ENCODE results near the gene APBA2. TPM values are rescaled to one million over a fixed set of nuclear protein-coding genes. Genes with fewer than 3 reads are reported as not detected.

The APBA2 gene
- total RNA-seq, 4 donors from 2014 or later: 1.6 to 8.2 (median 2.5) TPM

GRCh38 chr15:28984421-28985315 is 98.9 kb downstream of the APBA2 start:
- Histone ChIP-seq H3K27ac (no peak overlapping the region), H3K27me3 (no peaks in the 10 kb centered on the region), H3K36me3 (no peaks in the 10 kb centered on the region), H3K4me3 (no peak overlapping the region), H3K4me1 (no peaks in the 10 kb centered on the region), H3K9me3 (no peaks in the 10 kb centered on the region)
- DNase-seq: no peak
- in situ Hi-C loops (cut with MboI; ENCODE audit: low pct_ligation_motif_present in 1 of 4, low pct_unique_long_range_greater_than_20kb in 1 of 4, low sequenced_read_pairs in 3 of 4): no loop called here
- intact Hi-C loops (cut with DNase I; ENCODE audit: low total_unique reads): no loop called here
- WGBS, 2 donors (ENCODE audit: low coverage in 1 of 2): 58% methylated on average over 8 of the region's 10 CpGs; no CpG with 5 or more reads in 1 of the 2 donors
- TF ChIP-seq POLR2A (IDR thresholded peaks at IDR 0.05): no peak
- no peak for TF ChIP-seq POLR2AphosphoS5 (IDR thresholded peaks at IDR 0.05)
- TF ChIP-seq, protein P1, sequence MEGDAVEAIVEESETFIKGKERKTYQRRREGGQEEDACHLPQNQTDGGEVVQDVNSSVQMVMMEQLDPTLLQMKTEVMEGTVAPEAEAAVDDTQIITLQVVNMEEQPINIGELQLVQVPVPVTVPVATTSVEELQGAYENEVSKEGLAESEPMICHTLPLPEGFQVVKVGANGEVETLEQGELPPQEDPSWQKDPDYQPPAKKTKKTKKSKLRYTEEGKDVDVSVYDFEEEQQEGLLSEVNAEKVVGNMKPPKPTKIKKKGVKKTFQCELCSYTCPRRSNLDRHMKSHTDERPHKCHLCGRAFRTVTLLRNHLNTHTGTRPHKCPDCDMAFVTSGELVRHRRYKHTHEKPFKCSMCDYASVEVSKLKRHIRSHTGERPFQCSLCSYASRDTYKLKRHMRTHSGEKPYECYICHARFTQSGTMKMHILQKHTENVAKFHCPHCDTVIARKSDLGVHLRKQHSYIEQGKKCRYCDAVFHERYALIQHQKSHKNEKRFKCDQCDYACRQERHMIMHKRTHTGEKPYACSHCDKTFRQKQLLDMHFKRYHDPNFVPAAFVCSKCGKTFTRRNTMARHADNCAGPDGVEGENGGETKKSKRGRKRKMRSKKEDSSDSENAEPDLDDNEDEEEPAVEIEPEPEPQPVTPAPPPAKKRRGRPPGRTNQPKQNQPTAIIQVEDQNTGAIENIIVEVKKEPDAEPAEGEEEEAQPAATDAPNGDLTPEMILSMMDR (IDR thresholded peaks at IDR 0.05): no peak
- TF ChIP-seq EP300 (IDR thresholded peaks at IDR 0.05; ENCODE audit: low read depth): no peak

DNA sequence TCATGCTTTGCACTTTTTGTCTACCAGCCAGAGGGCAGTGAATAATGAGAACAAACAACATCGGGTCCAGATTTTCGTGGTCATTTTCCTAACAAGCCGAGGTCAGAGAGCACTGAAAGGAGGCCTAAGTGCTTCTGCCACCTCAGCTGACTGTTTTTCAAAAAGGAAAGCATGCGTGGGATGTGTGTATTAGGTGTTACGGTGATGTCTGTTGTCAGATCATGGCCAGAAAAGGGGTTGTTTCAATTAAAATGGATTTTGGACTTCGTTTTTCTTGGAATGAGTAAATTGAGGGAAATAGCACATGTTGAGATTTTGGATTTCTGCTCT is 99.5 kb downstream of the APBA2 start:
- H3K36me3 ChIP-seq: no peaks in the 10 kb centered on the region
- TF ChIP-seq, protein P1 (IDR thresholded peaks at IDR 0.05): no peak
- TF ChIP-seq POLR2AphosphoS5 (IDR thresholded peaks at IDR 0.05): no peak
- no peak for TF ChIP-seq POLR2A (IDR thresholded peaks at IDR 0.05)
- TF ChIP-seq EP300 (IDR thresholded peaks at IDR 0.05; ENCODE audit: low read depth): no peak
- H3K9me3 ChIP-seq: no peaks in the 10 kb centered on the region
- 51 to 58% methylated on average over 2 to 6 of the region's 6 CpGs for WGBS, 2 donors (ENCODE audit: low coverage in 1 of 2)
- DNase-seq: no peak
- in situ Hi-C loops (cut with MboI; ENCODE audit: low pct_ligation_motif_present in 1 of 4, low pct_unique_long_range_greater_than_20kb in 1 of 4, low sequenced_read_pairs in 3 of 4) (no loop called here), intact Hi-C loops (cut with DNase I; ENCODE audit: low total_unique reads) (no loop called here)
- no peak overlapping the region for H3K4me3 ChIP-seq
- H3K27me3 ChIP-seq: no peaks in the 10 kb centered on the region
- H3K27ac ChIP-seq: no peak overlapping the region
- no peaks in the 10 kb centered on the region for H3K4me1 ChIP-seq

DNA sequence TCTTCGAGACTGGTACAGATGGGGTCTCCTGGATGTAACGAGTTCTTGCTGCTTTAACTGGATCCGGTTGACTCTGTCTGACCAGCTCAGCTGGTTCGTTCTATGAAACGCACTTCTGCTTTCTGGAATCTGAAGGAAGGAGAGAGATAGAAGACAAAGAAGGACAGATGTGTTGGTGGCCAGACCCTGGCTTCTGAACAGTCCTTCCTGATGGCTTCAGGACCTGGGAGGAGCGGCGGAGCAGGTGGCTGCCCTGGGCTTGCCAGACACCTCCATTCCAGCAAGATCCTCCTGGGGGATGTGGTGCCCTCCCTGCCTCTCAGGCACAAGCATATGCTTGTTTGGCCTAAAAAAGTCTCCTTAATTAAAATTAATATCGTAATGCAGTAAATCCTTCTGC is 99.9 kb downstream of the APBA2 start:
- Histone ChIP-seq H3K4me1 (no peaks in the 10 kb centered on the region), H3K9me3 (no peaks in the 10 kb centered on the region), H3K27ac (no peak overlapping the region), H3K27me3 (no peaks in the 10 kb centered on the region), H3K4me3 (no peak overlapping the region), H3K36me3 (no peaks in the 10 kb centered on the region)
- in situ Hi-C loops (cut with MboI; ENCODE audit: low pct_ligation_motif_present in 1 of 4, low pct_unique_long_range_greater_than_20kb in 1 of 4, low sequenced_read_pairs in 3 of 4): no loop called here
- no peak for DNase-seq
- 91 to 100% methylated on average over 1 to 8 of the region's 8 CpGs for WGBS, 2 donors (ENCODE audit: low coverage in 1 of 2)
- TF ChIP-seq POLR2AphosphoS5 (IDR thresholded peaks at IDR 0.05) (no peak), POLR2A (IDR thresholded peaks at IDR 0.05) (no peak), EP300 (IDR thresholded peaks at IDR 0.05; ENCODE audit: low read depth) (no peak)
- TF ChIP-seq, protein P1 (IDR thresholded peaks at IDR 0.05): no peak
- intact Hi-C loops (cut with DNase I; ENCODE audit: low total_unique reads): no loop called here

GRCh38 chr15:28986108-28986507 is 100.3 kb downstream of the APBA2 start:
- in situ Hi-C loops (cut with MboI; ENCODE audit: low pct_ligation_motif_present in 1 of 4, low pct_unique_long_range_greater_than_20kb in 1 of 4, low sequenced_read_pairs in 3 of 4) (no loop called here), intact Hi-C loops (cut with DNase I; ENCODE audit: low total_unique reads) (no loop called here)
- no peak for DNase-seq
- Histone ChIP-seq H3K9me3 (no peaks in the 10 kb centered on the region), H3K27me3 (no peaks in the 10 kb centered on the region), H3K4me1 (no peaks in the 10 kb centered on the region), H3K27ac (no peak overlapping the region), H3K4me3 (no peak overlapping the region), H3K36me3 (no peaks in the 10 kb centered on the region)
- TF ChIP-seq POLR2A (IDR thresholded peaks at IDR 0.05) (no peak), POLR2AphosphoS5 (IDR thresholded peaks at IDR 0.05) (no peak), EP300 (IDR thresholded peaks at IDR 0.05; ENCODE audit: low read depth) (no peak)
- TF ChIP-seq, protein P1 (IDR thresholded peaks at IDR 0.05): no peak
- WGBS, 2 donors (ENCODE audit: low coverage in 1 of 2): 81 to 89% methylated on average over 4 to 9 of the region's 9 CpGs

All from transverse colon (tissue), 4 donors.